HCT116 (cell line): ENCODE data around the gene FAM131C. TPM values are rescaled to one million over a fixed set of nuclear protein-coding genes. Genes with fewer than 3 reads are reported as not detected.
A peak's percentile ranks its signal among the peaks of the same experiment; 100 is the strongest.

Experiments
- ATAC-seq: fragments of 200-7000 bp; cut with Tn5 transposase; 2 replicates; pipeline ENCODE4 v1.9.1; 2020; ENCODE audit warnings: mild to moderate bottlenecking, moderate library complexity
- BruUV-seq: library from RNA; stranded (reverse); fragments of 400-500 nt; replicated peaks from 2 replicates; lab custom pipeline; 2021; lab: Mats Ljungman, UMichigan
- CTCF ChIA-PET: fragments of 300-600 bp; sonication (Branson Sonifier 250); formaldehyde crosslinking; loops from one replicate; lab custom pipeline; 2021; ENCODE audit warnings: antibody characterized with exemption; lab: Charles Lee
- POLR2A ChIA-PET: fragments of 300-600, 350-600 bp; sonication (Branson Sonifier 250); formaldehyde crosslinking; loops from one replicate; lab custom pipeline; 2021; ENCODE audit warnings: antibody characterized with exemption; lab: Charles Lee
- RAD21 ChIA-PET, 2 experiments: fragments of 300-600 bp; sonication (Branson Sonifier 250); formaldehyde crosslinking; loops; one replicate each; lab custom pipeline; 2023; ENCODE audit warnings: low total read pairs in 2 of 2; ENCODE audit not compliant: uncharacterized antibody in 2 of 2, unreplicated experiment in 2 of 2, low non-redundant PET in 1 of 2; lab: Charles Lee
- DNase-seq: peaks from one replicate; pipeline ENCODE4 v3.0.0-alpha.2; 2010; ENCODE audit warnings: low read depth, low spot score
- H2AFZ ChIP-seq: fragments of 200-600 bp; shearing (Covaris generic), sonication (generic); 2 replicates; pipeline ENCODE4 v1.6.1; 2017; ENCODE audit warnings: low read depth, mixed run types, mixed read lengths, antibody characterized with exemption, low read length; ENCODE audit not compliant: poor library complexity, severe bottlenecking
- H3K27ac ChIP-seq: 2 replicates; pipeline ENCODE4 v1.5.1; 2012; ENCODE audit warnings: low read depth, low read length
- H3K27me3 ChIP-seq: fragments of 200-600 bp; sonication (generic); 2 replicates; pipeline ENCODE4 v1.6.1; 2016; ENCODE audit warnings: mixed run types, low read length, mixed read lengths; ENCODE audit not compliant: insufficient read depth
- H3K36me3 ChIP-seq, 2 experiments: fragments of 200-500 bp in 1 of 2; fragments of 200-600 bp in 1 of 2; sonication (Bioruptor generic) in 1 of 2; sonication (generic) in 1 of 2; 2 replicates each; pipeline versions ENCODE4 v1.5.1 to v1.6.1; 2014 to 2016; ENCODE audit warnings: low read length in 2 of 2, inconsistent platforms in 1 of 2, mixed read lengths in 1 of 2, mixed run types in 1 of 2; ENCODE audit not compliant: insufficient read depth in 2 of 2, control insufficient read depth in 1 of 2
- H3K4me1 ChIP-seq, 2 experiments: fragments of 200-600 bp in 1 of 2; sonication (generic) in 1 of 2; 2 replicates each; pipeline versions ENCODE4 v1.5.1 to v1.6.1; 2012 to 2017; ENCODE audit warnings: low read length in 2 of 2, inconsistent platforms in 1 of 2, mild to moderate bottlenecking in 1 of 2, mixed read lengths in 1 of 2, mixed run types in 1 of 2, moderate library complexity in 1 of 2; ENCODE audit not compliant: insufficient read depth in 2 of 2, control insufficient read depth in 1 of 2
- H3K4me2 ChIP-seq: fragments of 200-600 bp; sonication (generic); 2 replicates; pipeline ENCODE4 v1.6.1; 2017; ENCODE audit warnings: mixed run types, low read length, mixed read lengths
- H3K4me3 ChIP-seq, 2 experiments: fragments of 200-600 bp in 1 of 2; sonication (generic) in 1 of 2; replicated peaks in 1 of 2; 2 replicates each; pipeline ENCODE4 v1.5.1; 2011 to 2016; ENCODE audit warnings: low read length in 2 of 2, control low read depth in 1 of 2, low read depth in 1 of 2, mild to moderate bottlenecking in 1 of 2, mixed read lengths in 1 of 2, mixed run types in 1 of 2
- H3K79me2 ChIP-seq: fragments of 200-600 bp; sonication (generic); 2 replicates; pipeline ENCODE4 v1.6.1; 2017; ENCODE audit warnings: mild to moderate bottlenecking, mixed run types, low read length, moderate library complexity, mixed read lengths; ENCODE audit not compliant: insufficient read depth
- H3K9ac ChIP-seq: fragments of 200-600 bp; sonication (generic); 2 replicates; pipeline ENCODE4 v1.6.1; 2016; ENCODE audit warnings: low read length, mixed read lengths
- H3K9me2 ChIP-seq: fragments of 200-600 bp; sonication (generic), shearing (Covaris generic); 2 replicates; pipeline ENCODE4 v1.6.1; 2017; ENCODE audit warnings: mixed run types, mild to moderate bottlenecking, moderate library complexity; ENCODE audit not compliant: insufficient read depth
- H3K9me3 ChIP-seq, 2 experiments: fragments of 200-500 bp in 1 of 2; fragments of 200-600 bp in 1 of 2; sonication (Bioruptor generic) in 1 of 2; sonication (generic) in 1 of 2; 2 replicates each; pipeline ENCODE4 v1.6.1; 2014 to 2017; ENCODE audit warnings: low read length in 2 of 2, mixed read lengths in 2 of 2, inconsistent platforms in 1 of 2, low read depth in 1 of 2, mild to moderate bottlenecking in 1 of 2, mixed run types in 1 of 2, moderate library complexity in 1 of 2; ENCODE audit not compliant: control insufficient read depth in 1 of 2, insufficient read depth in 1 of 2
- H4K20me1 ChIP-seq: fragments of 200-600 bp; sonication (generic), shearing (Covaris generic); 2 replicates; pipeline ENCODE4 v1.6.1; 2017; ENCODE audit warnings: mixed run types, mild to moderate bottlenecking, moderate library complexity; ENCODE audit not compliant: insufficient read depth
- CBX3 ChIP-seq: IDR thresholded peaks from 2 replicates; pipeline ENCODE4 v1.6.1; 2012; ENCODE audit warnings: low read depth
- CEBPB ChIP-seq: IDR thresholded peaks from 2 replicates; pipeline ENCODE4 v1.6.1; 2012; ENCODE audit warnings: low read depth
- ELF1 ChIP-seq: IDR thresholded peaks from 2 replicates; pipeline ENCODE4 v1.6.1; 2012; ENCODE audit warnings: low read depth, borderline replicate concordance
- EZH2 ChIP-seq: fragments of 200-600 bp; sonication (generic); IDR thresholded peaks from 2 replicates; pipeline ENCODE4 v1.6.1; 2017; ENCODE audit warnings: antibody characterized with exemption, mixed run types
- EZH2phosphoT487 ChIP-seq: fragments of 200-600 bp; IDR thresholded peaks from 2 replicates; pipeline ENCODE4 v1.6.1; 2018; ENCODE audit warnings: antibody characterized with exemption, borderline replicate concordance
- FOSL1 ChIP-seq: IDR thresholded peaks from 2 replicates; pipeline ENCODE4 v1.6.1; 2012; ENCODE audit warnings: low read depth
- MAX ChIP-seq: IDR thresholded peaks from 2 replicates; pipeline ENCODE4 v1.6.1; 2012
- POLR2A ChIP-seq: IDR thresholded peaks from 2 replicates; pipeline ENCODE4 v1.7.0; 2011; ENCODE audit warnings: borderline replicate concordance; ENCODE audit not compliant: insufficient read depth, insufficient read length; ENCODE audit errors: extremely low read depth
- POLR2AphosphoS5 ChIP-seq: IDR thresholded peaks from 2 replicates; pipeline ENCODE4 v1.6.1; 2011; ENCODE audit warnings: mild to moderate bottlenecking, low read depth, low read length, moderate library complexity
- TCF7L2 ChIP-seq: IDR thresholded peaks from 2 replicates; pipeline ENCODE4 v1.7.0; 2011; ENCODE audit warnings: borderline replicate concordance, inconsistent platforms; ENCODE audit not compliant: insufficient read depth, insufficient read length; ENCODE audit errors: extremely low read depth
- ZFX ChIP-seq: fragments of 450-650 bp; IDR thresholded peaks from 2 replicates; pipeline ENCODE4 v1.6.1; 2017
- ZNF274 ChIP-seq: fragments of 200-500 bp; sonication (Bioruptor generic); IDR thresholded peaks from 2 replicates; pipeline ENCODE4 v1.6.1; 2014; ENCODE audit warnings: mild to moderate bottlenecking, low read depth, low read length, inconsistent platforms
- intact Hi-C: fragments of 100-400 bp; cut with micrococcal nuclease; formaldehyde crosslinking; loops from 2 replicates; pipeline ENCODE4 v1.10.0; 2022
- total RNA-seq: library from RNA; stranded (reverse); gene quantifications from one replicate; pipeline ENCODE4 v1.2.1, GENCODE V29; 2021; ENCODE audit not compliant: unreplicated experiment
- TF ChIP-seq, protein P1 (sequence below): IDR thresholded peaks from 2 replicates; pipeline ENCODE4 v1.6.1; 2012

The FAM131C gene
- total RNA-seq, 1 experiment from 2014 or later = 11.6 TPM

DNA sequence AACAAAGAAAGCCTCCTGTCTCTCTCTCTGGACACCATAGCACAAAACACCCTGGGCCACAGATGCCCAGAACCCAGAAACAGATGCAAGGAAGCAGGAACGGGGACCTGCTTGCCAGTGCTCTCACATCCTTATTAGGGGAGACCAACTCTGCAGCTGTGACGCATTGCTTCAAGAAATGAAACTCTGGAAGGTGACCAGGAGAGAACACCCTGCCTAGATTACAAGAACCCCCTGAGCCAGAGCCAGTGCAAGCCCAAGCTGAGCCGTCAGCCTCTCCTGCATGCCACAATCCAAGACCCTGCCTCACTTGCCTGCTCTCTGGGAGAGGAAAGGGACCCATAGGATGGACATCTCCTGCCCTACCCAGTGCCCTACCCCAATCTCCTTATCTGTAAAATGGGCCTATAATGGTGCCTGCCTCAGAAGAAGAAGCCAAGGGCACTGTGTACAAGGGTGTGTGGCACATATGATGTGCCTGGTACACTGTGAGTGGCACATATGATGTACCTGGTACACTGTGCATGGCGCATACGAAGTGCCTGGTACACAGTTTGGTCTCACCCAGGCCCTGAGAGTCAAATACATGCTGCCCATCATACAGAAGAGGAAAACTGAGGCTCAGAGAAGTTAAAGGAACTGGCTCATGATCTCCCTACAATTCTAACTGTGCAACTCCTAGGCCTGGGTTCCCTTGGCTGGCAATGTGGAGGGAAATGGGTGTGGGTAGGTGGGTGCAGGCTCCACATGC, 16.8 kb upstream of the FAM131C start:
- Histone ChIP-seq H3K4me3 (no peak overlapping the region), H3K4me1 (peaks cover 3 to 16% of the 10 kb centered on the region in 2 experiments; a peak in 2 of 4 replicates), H3K27me3 (no peaks in the 10 kb centered on the region), H3K36me3 (no peaks in the 10 kb centered on the region), H3K79me2 (no peaks in the 10 kb centered on the region), H2AFZ (no peak overlapping the region), H3K9me3 (no peaks in the 10 kb centered on the region), H3K4me2 (no peak overlapping the region), H3K9me2 (no peaks in the 10 kb centered on the region), H4K20me1 (no peaks in the 10 kb centered on the region), H3K27ac (no peak overlapping the region), H3K9ac (no peak overlapping the region)
- intact Hi-C loops = no loop called here
- ATAC-seq (no peak), DNase-seq (no peak)
- BruUV-seq = no TSS peak
- ChIA-PET RAD21 (no interaction called here), CTCF (interaction anchor here (1.2 kb wide), 1 partner anchor 8 kb away, joined by 8 read pairs; no protein-coding TSS in a partner anchor), POLR2A (no interaction called here)
- TF ChIP-seq ZNF274 = no peak
- no peak for TF ChIP-seq EZH2phosphoT487
- TF ChIP-seq ZFX = no peak
- TF ChIP-seq MAX = no peak
- no peak for TF ChIP-seq EZH2
- TF ChIP-seq FOSL1 = no peak
- no peak for TF ChIP-seq POLR2AphosphoS5
- no peak for TF ChIP-seq POLR2A
- TF ChIP-seq ELF1 = no peak
- TF ChIP-seq CBX3 = no peak
- TF ChIP-seq CEBPB = no peak

DNA sequence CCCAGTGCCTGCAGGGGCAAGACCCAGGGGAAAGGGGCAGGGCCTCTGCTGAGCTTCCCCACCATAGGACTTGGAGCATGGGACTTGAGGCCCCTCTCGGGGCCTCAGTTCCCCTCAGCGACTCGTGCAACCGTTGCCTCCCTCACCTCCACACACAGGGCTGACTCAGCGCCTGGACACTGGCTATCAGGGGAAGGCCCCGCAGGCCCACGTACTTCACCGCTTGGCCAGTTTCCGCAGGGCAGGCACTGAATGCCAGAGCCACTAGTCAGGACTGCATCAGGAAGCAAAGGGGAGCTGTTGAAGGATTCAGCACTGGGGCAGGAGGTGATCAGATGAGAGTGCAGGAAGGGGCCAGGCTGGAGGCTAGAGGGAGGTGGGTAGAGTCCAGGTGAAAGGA, 15.5 kb upstream of the FAM131C start:
- no peaks in the 10 kb centered on the region for H3K27me3 ChIP-seq
- RAD21 ChIA-PET = interaction anchor here in 1 of 2 experiments (0.6 kb wide), 1 partner anchor 182 kb away, joined by 3 read pairs; no protein-coding TSS in a partner anchor
- BruUV-seq = no TSS peak
- H3K9ac ChIP-seq = no peak overlapping the region
- no peaks in the 10 kb centered on the region for H3K9me2 ChIP-seq
- H2AFZ ChIP-seq = no peak overlapping the region
- CTCF ChIA-PET = interaction anchor here (0.6 kb wide), 1 partner anchor 15 kb away, joined by 3 read pairs; no protein-coding TSS in a partner anchor
- peaks cover 3 to 16% of the 10 kb centered on the region in 2 experiments; a peak in 2 of 4 replicates for H3K4me1 ChIP-seq
- POLR2A ChIA-PET = no interaction called here
- no peak for TF ChIP-seq ELF1
- TF ChIP-seq, protein P1, sequence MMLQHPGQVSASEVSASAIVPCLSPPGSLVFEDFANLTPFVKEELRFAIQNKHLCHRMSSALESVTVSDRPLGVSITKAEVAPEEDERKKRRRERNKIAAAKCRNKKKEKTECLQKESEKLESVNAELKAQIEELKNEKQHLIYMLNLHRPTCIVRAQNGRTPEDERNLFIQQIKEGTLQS = no peak
- TF ChIP-seq TCF7L2 = no peak
- no peaks in the 10 kb centered on the region for H3K9me3 ChIP-seq
- no peak for DNase-seq
- peak overlapping the region; percentile 12; the same call in 1 of the 2 replicates for H3K4me2 ChIP-seq
- no peaks in the 10 kb centered on the region for H3K79me2 ChIP-seq
- ATAC-seq = no peak
- no peaks in the 10 kb centered on the region for H4K20me1 ChIP-seq
- no peaks in the 10 kb centered on the region for H3K36me3 ChIP-seq
- H3K27ac ChIP-seq = no peak overlapping the region
- intact Hi-C loops = no loop called here
- H3K4me3 ChIP-seq = no peak overlapping the region
